Coronary artery (tissue), 2 donors: ENCODE measurements around the gene GPC2.

ENCODE experiments used
- DNase-seq: peaks from one replicate; pipeline ENCODE4 v3.0.0-alpha.2; 2017; ENCODE audit warnings: low spot score
- H3K27ac ChIP-seq, 2 donors: fragments of 200-600 bp; sonication (generic); one replicate each; pipeline ENCODE4 v1.5.1; 2016 to 2019
- H3K4me3 ChIP-seq: fragments of 200-600 bp; sonication (generic); 2 replicates; pipeline ENCODE4 v1.5.1; 2016; ENCODE audit warnings: mild to moderate bottlenecking, moderate library complexity
- TF ChIP-seq, protein P1 (sequence below): fragments of 200-600 bp; sonication (generic); IDR thresholded peaks from one replicate; pipeline ENCODE4 v1.5.1; 2019; ENCODE audit warnings: antibody characterized with exemption

The GPC2 gene

GRCh38 chr7:100156331-100157068 lies 20.7 kb downstream of the GPC2 start:
- DNase-seq = no peak
- H3K27ac ChIP-seq = peak overlapping the region in 1 of 2 donors; percentile 84
- no peak overlapping the region for H3K4me3 ChIP-seq
- TF ChIP-seq, protein P1, sequence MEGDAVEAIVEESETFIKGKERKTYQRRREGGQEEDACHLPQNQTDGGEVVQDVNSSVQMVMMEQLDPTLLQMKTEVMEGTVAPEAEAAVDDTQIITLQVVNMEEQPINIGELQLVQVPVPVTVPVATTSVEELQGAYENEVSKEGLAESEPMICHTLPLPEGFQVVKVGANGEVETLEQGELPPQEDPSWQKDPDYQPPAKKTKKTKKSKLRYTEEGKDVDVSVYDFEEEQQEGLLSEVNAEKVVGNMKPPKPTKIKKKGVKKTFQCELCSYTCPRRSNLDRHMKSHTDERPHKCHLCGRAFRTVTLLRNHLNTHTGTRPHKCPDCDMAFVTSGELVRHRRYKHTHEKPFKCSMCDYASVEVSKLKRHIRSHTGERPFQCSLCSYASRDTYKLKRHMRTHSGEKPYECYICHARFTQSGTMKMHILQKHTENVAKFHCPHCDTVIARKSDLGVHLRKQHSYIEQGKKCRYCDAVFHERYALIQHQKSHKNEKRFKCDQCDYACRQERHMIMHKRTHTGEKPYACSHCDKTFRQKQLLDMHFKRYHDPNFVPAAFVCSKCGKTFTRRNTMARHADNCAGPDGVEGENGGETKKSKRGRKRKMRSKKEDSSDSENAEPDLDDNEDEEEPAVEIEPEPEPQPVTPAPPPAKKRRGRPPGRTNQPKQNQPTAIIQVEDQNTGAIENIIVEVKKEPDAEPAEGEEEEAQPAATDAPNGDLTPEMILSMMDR = no peak

DNA sequence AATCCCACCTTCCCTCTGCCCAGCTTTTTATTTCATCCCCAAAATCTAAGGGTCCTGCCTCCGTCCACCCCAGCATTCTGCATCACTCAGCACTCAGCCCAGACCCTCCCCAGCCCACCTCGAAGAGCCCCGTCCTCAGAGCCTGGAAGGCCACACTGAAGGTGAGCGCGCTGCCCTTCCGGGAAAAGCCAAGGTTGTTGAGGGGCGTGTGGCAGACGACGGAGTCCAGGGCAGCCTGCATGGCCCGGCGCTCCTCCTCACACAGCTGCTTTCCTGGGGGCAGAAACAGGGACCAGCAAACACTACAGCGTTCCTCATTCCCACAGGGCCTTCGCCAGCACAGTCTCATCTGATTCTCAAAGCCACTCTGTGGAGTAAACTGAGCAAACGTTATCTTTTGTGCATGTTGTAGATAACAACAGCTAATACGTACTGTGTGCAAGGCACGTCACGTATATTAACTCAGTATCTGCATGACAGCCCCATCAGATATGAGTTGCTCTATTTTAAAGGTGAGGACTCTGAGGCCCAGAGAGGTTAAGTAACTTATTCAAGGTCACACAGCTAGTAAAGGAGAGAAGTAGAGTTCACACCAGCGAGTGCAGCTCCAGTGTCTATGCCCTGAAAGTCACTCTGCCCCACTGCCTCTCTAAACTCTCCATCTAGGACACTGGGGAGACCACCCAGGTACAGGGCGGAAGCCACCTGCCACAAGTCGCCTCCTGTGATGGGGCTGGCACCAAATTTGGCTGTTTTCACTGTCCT lies 21.4 kb downstream of the GPC2 start:
- Histone ChIP-seq H3K4me3 (no peak overlapping the region), H3K27ac (no peak overlapping the region)
- DNase-seq = no peak
- TF ChIP-seq, protein P1 = no peak

GRCh38 chr7:100154651-100155491 lies 22.3 kb downstream of the GPC2 start:
- no peak overlapping the region for H3K4me3 ChIP-seq
- no peak overlapping the region for H3K27ac ChIP-seq
- TF ChIP-seq, protein P1 = no peak
- no peak for DNase-seq

DNA sequence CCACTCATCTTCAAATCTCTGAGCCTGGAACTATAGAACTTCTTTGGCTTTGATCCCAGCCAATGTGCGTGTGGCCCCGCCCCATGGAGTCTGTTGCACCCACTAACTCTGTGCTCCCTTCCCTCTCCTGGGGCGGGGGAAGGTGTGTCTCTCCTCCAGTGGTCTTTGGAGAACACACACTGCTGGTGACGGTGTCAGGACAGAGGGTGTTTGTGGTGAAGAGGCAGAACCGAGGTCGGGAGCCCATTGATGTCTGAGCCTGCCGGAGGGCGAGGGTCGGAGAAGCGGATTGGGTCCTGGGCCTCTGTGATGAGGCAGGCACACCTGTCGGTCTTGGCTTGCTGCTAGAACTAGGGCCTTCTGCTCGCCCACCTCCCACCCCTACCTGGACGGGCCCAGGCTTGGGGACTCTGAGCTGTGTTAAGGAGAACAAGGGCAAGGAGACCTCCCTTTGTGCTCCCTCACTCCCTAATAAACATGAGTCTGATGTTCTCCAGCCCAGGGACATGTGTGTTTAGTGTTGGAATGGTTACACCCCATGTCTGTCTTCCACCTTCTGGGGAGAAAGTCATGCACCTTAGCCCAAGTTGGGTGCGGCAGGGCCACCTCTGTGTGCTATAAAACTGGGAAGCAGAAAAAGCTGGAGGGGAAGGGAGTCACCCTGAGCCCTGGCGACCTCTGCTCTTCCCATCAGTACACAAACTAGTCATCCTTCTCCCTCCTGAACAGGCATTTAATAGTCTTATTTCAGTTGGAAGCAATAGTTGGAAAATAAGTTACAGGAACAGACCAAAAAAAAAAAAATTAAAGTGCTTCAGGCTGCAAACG lies 23.3 kb downstream of the GPC2 start:
- TF ChIP-seq, protein P1 = no peak
- no peak overlapping the region for H3K27ac ChIP-seq
- H3K4me3 ChIP-seq = no peak overlapping the region
- no peak for DNase-seq

DNA sequence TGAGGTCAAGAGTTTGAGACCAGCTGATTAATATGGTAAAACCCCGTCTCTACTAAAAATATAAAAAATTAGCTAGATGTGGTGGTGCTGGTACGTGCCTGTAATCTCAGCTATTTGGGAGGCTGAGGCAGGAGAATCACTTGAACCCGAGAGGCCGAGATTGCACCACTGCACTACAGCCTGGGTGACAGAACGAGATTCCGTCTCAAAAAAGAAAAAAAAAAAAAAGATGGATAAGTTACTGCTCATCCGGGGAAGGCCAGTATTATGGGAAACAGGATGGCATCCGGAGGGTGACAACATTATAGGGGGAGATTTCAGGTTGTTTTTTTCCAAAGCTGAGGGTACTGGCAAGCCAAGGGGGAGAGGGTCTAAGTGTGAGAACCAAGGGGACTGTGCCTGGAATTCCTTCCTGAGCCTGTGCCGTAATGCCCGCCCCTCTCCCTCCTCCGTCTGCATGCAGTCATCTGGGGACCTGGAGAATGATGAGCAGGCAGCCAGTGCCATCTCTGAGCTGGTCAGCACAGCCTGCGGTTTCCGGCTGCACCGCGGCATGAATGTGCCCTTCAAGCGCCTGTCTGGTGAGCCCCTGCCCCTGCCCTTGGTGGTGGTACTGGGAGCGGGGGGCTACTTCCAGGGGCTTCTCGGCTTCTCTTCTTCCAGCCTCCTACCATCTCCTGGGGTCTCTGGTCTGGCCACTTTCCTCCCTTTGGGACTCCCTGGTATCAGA lies 24.1 kb downstream of the GPC2 start:
- Histone ChIP-seq H3K4me3 (no peak overlapping the region), H3K27ac (no peak overlapping the region)
- no peak for DNase-seq
- TF ChIP-seq, protein P1 = no peak

- Histone ChIP-seq H3K27ac (no peak overlapping the region), H3K4me3 (no peak overlapping the region)
- DNase-seq = no peak
- TF ChIP-seq, protein P1 = no peak
These were observed 24.8 kb downstream of the GPC2 start for GRCh38 chr7:100152404-100152803.
